ENCODE results near the gene TSPAN18.
A peak's percentile ranks its signal among the peaks of the same experiment; 100 is the strongest.
"Not testable (repeated sequence)": the region's sequence is repeated elsewhere in the genome, so short reads cannot be mapped to it uniquely, and the experiment has no call there.

TSPAN18 gene

DNA sequence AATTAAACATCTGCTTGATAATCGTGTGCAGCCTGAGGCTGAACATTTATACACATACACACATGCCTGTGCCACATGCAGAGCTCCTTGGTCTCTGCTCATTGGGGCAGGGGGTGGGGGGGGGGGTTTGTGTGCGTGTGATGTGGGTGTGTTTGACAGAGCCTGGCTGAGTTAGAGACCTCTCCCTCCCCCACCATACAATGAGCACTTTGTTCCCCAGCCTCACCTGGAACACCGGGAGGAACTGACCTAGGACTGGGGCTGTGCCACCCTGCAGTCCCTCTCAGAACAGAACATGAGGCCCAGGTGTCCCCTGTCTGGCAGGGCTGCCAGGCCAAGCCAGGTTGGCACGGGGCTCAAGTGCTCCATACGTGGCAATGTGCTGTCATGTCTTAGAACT is 127.3 kb downstream of the TSPAN18 start:
- DNase-seq, result no peak

DNA sequence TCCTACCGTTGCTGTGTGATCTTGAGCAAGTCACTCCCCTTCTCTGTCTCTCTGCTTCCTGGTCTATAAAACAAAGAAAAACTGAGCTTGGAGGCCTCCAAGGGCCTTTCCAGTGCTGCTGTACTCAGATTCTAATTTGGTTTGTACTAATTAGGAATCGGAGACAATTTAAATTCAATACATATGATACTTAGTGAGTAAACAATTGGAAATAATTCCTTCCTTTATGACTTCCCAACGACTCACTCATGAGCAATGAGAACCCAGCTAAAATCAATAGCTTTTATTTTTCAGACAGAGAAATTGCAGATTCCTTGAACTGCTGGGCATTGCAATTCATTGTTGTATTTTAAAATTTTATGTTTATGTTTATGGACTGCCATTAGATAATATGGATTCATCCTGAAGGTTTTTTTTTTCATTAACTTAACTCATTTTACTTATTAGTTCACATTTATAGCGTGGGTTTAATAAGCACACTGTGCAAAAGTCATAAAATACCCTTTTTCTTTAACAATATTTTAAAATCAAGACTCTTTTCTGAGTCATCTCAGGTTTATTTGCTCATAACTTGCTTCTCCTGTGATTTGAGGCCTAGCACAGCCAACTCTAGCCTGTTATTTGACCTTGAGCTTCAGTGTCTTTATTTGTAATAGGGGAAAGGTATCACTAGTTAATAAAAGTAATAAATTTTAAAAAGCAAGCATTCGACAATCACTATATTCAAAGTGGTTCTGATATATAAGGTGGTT is 128.2 kb downstream of the TSPAN18 start:
- DNase-seq, result no peak

- DNase-seq, result no peak
Observed at GRCh38 chr11:44855493-44855849, 128.7 kb downstream of the TSPAN18 start.

GRCh38 chr11:44857490-44858090 is 130.8 kb downstream of the TSPAN18 start:
- no peak for DNase-seq

GRCh38 chr11:44858796-44859527 is 132.2 kb downstream of the TSPAN18 start:
- DNase-seq, result no peak

GRCh38 chr11:44859528-44859925 is 132.8 kb downstream of the TSPAN18 start:
- DNase-seq, result no peak

DNA sequence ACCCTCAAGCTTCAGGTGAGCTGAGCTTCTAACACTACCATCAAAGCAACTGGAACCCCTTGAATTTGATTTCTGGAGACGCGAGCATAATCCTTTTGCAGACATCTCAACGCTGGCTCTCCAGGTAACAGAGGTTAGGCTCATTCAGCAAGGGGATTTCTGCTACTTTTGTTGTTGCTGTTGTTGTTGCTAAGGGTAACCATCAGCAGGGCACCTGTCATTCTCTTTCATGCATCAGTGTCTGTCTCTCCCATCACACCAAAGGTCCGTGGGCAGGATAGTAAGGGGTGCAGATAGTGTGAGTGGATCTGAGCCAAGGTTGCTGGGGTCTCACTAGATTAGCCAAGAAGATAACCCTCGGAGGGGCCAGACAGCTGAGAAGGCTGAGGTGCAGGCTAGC is 133.6 kb downstream of the TSPAN18 start:
- peak; percentile 49 for DNase-seq

DNA sequence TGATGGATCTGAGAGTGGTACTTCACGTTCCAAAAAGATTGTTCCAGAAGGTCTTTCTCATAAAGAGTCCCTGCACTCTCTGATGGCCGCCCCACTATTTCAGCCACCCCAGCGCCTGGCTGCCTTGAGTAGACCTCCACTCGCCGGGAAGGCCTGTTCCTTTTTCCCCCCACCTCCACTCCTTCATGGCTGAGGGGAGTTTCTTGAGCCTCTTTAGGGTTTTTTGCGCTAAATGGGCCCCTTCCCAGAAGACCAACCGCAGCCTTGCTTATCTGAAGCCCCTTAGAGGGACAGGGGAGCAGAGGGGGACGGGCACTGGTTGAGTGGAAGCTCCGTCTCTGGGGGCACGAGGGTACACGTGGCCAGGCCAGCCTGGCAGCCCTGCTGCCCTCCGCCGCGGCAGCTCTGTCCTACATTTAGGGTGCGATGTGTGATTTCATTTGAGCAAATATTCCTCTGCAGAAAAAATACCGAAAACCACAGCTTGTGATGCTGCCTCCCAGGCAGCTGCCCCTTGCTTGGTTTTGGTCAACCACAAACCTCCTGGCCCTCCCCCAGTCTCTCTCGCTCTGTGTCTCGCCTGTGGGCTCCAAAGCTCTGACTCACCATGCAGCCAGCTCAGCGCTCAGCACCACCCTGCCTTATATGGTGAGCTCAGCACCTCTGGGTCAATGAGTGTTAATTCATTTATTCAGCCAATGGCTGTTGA is 135.2 kb downstream of the TSPAN18 start:
- peak; percentile 92 for DNase-seq

DNA sequence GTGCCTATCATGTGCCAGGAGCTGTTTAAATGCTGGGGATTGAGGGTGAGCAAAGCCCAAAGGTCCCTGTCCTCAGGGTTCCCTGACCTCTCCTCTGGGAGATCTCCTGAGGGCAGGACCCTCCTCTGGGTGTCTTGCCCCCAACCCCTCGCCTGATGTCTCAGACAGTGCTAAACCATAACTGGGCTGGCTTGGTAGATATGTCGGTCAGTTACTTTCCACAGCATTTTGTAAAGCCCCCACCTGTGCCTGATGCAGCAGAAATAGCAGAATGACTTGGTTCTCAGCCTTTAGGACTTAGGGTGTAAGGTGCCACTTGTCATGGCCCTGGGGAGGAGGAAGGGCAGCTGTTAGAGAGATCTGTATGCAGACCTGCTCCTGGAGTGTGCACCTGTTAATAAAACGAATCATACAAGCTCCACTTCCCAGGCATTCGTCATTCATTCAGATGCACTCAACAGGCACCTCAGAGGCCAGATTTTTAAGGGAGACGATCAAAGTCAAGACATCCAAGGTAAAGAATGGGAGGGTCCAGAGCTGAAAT is 135.9 kb downstream of the TSPAN18 start:
- no peak for DNase-seq

GRCh38 chr11:44863231-44863630 is 136.5 kb downstream of the TSPAN18 start:
- no peak for DNase-seq

- DNase-seq, result no peak
Observed at GRCh38 chr11:44865866-44866272, 139.1 kb downstream of the TSPAN18 start.

DNA sequence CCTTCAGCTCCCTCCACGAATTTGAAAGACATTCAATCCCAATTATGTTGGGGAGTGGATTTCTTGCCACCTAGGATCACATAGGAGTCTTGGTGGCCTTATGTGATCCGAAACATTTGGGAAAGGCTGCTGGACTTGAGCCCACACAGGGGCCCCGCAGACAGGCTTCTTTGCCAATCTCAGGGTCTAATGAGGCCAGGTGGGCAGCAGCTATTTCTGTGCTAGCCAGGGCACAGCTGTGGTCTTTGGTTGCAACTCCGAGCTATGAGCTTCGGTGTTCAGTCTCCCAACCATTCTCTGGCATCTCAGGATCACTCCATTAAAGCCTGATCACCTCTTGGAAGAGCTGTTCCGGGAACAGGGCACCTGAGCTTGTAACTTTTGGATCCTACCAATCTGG is 139.5 kb downstream of the TSPAN18 start:
- DNase-seq, result no peak

GRCh38 chr11:44868021-44868420 is 141.3 kb downstream of the TSPAN18 start:
- no peak for DNase-seq

DNA sequence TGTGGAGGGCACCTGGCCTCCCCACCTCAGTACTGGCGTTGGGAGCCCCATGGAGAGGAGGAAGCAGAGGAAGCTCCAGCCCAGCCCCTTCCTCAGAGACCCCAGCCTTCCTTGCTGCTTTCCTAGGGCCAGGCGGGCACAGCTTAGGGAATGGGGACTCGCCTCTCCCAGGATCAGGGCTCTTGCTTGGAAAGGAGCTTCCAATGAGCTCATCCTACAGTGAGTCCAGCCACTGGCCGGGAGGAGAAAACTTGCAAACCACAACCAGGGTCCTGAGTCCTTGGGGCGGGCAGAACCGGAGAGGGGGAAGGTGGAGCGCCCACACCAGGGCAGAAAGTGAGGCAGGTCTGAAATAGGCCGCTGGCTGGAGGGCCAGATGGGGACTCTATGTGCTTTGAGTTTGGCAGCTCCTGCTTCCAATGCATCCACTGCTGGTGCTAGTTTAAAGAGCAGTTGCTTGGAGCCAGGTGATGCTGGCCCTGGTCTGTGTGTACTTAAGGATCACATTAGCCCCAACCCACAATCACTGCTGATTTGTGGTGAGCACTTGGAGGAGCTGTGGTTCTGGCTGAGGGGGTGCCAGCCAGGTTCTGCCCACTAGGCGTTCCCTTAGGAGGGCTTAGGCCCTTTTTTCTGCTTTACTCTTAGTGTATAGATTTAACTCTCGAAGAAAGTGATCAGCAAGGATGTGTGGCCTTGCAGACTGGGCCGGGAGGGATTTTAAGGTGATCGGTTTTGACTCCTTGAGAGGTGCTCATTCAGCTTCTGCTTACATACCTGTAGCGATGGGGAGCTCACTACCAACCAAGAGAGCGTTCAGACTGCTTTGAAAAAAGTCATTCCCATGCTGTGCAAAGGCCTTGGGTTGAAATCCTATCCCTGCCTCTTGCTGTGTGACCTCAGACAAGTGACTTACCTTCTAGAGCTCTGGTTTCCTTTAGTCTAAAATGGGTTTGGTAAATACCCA is 142.0 kb downstream of the TSPAN18 start:
- DNase-seq, result no peak

DNA sequence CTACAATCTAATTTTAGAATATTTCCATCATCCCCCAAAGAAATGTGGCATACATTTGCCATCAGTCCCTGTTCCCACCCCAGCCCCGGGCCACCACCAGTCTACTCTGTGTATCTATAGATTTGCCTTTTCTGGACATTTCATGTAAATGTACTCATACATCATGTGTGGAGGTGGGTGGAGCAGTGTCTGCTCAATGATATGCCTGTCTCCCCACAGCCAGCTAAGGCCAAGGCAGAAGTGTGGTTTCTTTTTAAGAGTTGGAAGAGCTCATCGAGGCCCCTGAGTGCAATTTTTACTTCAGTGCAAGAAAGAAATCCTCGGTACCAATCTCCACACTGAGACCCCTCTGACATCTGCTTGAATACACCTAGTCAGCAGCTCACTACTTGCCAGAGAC is 143.4 kb downstream of the TSPAN18 start:
- DNase-seq, result no peak

DNA sequence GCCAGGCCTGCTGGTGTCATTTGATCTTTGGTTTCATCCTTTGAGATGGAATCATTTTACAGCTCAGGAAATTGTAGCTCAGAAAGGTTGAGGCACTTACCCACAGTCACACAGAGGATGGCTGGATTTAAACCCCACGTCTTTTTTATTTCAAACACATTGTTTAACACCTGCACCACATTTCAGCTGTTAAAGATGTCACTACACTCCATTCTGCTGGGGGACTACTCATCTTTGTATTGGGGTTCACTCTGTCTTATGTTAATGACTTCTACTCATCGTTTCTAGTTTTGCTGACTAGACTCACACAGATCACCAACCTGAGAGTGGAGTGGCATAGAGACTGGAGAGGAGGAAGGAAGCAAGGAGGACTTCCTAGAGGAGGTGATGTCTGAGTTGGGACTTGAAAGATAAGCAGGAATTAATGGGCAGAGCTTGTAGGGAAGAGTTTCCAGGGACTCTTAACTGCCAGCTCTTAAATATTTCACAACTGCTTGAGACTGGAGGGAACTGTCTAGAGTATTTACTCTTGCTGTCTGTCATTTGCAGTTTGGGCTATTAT is 143.9 kb downstream of the TSPAN18 start:
- DNase-seq, result no peak

DNA sequence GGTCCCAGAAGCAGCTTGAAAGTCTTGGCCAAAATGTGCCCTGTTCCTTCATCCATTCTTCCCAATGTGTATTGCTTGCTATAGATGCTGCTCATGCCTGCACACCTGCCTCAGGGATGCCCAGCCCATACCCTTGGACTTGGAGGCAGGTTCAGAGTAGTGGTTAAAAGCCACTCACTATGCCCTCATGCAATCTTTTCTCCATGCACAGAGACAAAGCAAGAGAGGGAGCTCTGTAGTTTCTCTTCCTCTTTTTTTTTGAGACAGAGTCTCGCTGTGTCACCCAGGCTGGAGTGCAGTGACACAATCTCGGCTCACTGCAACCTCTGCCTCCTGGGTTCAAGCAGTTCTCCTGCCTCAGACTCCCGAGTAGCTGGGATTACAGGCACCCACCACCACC is 144.9 kb downstream of the TSPAN18 start:
- not testable (repeated sequence) for DNase-seq

DNA sequence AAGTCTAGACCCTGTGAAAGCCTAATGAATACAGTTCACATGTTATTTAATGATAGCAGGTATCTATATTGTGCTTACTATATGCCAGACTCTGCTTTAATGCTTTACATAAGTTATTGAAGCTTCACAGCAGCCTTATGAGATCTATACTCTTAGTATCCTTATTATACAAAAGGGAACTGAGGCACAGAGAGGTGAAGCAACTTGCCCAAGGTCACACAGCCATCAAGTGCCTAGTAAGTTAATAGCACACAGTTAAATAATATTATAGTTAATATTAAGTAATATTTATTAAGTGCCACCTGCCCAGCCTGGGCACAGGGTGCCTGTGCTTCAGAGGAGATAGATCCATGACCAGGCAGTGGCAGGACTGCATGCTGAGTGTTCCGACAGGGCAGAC is 145.8 kb downstream of the TSPAN18 start:
- no peak for DNase-seq

DNA sequence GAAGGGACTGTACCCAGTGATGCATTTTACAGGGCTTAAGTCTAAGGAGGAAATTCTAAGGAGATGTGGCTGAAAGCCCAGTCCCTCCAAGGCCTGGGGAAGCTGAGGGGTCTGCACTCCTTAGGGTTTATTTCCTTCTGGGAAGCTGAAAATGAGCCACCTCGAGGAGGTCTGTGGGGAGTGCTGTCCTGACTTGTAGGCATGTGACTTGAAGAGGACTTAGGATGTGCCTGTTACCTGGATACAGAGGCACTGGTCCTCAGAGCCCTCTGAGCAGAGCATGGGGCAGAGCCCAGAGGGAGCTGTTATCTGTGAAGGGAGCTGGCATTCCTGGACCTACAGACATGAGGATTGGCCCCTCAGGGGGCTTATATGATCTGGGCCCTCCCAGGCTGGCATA is 146.8 kb downstream of the TSPAN18 start:
- no peak for DNase-seq

- DNase-seq, result no peak
Observed at GRCh38 chr11:44874284-44874683, 147.5 kb downstream of the TSPAN18 start.

GRCh38 chr11:44875037-44875436 is 148.3 kb downstream of the TSPAN18 start:
- no peak for DNase-seq
